UCSD-AML1 (cell line): ENCODE results near the gene CHIT1.
"Not testable (repeated sequence)": the region's sequence is repeated elsewhere in the genome, so short reads cannot be mapped to it uniquely, and the experiment has no call there.

Source experiments
- DNase-seq: peaks from one replicate; lab custom pipeline; 2025; ENCODE audit not compliant: unreplicated experiment; lab: John Stamatoyannopoulos, UW

CHIT1 gene

GRCh38 chr1:203266140-203266539 lies 36.7 kb upstream of the CHIT1 start:
- DNase-seq, result not testable (repeated sequence)

- no peak for DNase-seq
Measured at GRCh38 chr1:203265541-203265940, 36.1 kb upstream of the CHIT1 start.

- DNase-seq, result no peak
Measured at GRCh38 chr1:203264052-203264501, 34.6 kb upstream of the CHIT1 start.

GRCh38 chr1:203263496-203263895 lies 34.0 kb upstream of the CHIT1 start:
- no peak for DNase-seq

GRCh38 chr1:203256636-203257035 lies 27.2 kb upstream of the CHIT1 start:
- not testable (repeated sequence) for DNase-seq

GRCh38 chr1:203254782-203255181 lies 25.3 kb upstream of the CHIT1 start:
- DNase-seq, result not testable (repeated sequence)

- DNase-seq, result no peak
Measured at GRCh38 chr1:203252678-203253077, 23.2 kb upstream of the CHIT1 start.

- no peak for DNase-seq
Measured at GRCh38 chr1:203251466-203251865, 22.0 kb upstream of the CHIT1 start.

- DNase-seq, result no peak
Measured at GRCh38 chr1:203250911-203251310, 21.4 kb upstream of the CHIT1 start.

- no peak for DNase-seq
Measured at GRCh38 chr1:203244776-203245175, 15.3 kb upstream of the CHIT1 start.

- DNase-seq, result not testable (repeated sequence)
Measured at GRCh38 chr1:203241708-203242107, 12.2 kb upstream of the CHIT1 start.

GRCh38 chr1:203239526-203240305 lies 10.2 kb upstream of the CHIT1 start:
- no peak for DNase-seq

- no peak for DNase-seq
Measured at GRCh38 chr1:203239081-203239480, 9.6 kb upstream of the CHIT1 start.

GRCh38 chr1:203238535-203238934 lies 9.1 kb upstream of the CHIT1 start:
- no peak for DNase-seq

- not testable (repeated sequence) for DNase-seq
Measured at GRCh38 chr1:203234901-203235300, 5.4 kb upstream of the CHIT1 start.

GRCh38 chr1:203228670-203229069 lies 803 bp downstream of the CHIT1 start:
- no peak for DNase-seq

GRCh38 chr1:203227371-203228083 lies 1.9 kb downstream of the CHIT1 start:
- DNase-seq, result no peak

- no peak for DNase-seq
Measured at GRCh38 chr1:203225071-203225470, 4.4 kb downstream of the CHIT1 start.

GRCh38 chr1:203223012-203223775 lies 6.3 kb downstream of the CHIT1 start:
- DNase-seq, result no peak

GRCh38 chr1:203219934-203220333 lies 9.5 kb downstream of the CHIT1 start:
- DNase-seq, result no peak

- no peak for DNase-seq
Measured at GRCh38 chr1:203219171-203219570, 10.3 kb downstream of the CHIT1 start.

GRCh38 chr1:203217668-203218067 lies 11.8 kb downstream of the CHIT1 start:
- no peak for DNase-seq
